ENCODE data around the gene UBQLN3.

DNA sequence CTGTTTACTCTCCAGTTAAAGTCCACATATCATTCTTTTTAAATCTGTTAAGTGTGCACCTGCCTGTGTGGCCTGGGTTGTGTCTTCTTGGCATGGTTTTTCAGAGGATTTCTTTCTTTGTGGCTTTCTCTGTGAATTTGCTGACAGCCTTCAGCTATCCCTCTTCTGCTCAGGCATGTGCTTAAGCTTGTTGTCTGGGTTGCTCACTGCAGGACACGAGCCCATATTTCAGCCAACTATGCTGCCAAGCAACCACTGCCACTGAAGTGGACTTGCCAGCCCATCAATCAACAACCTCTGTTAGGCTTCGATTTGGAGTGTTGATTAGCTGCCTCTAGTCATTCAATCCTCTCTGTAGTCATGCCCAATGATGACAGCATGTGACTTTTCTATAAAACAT, 42.2 kb downstream of the UBQLN3 start:
- TF ChIP-seq, protein P1, sequence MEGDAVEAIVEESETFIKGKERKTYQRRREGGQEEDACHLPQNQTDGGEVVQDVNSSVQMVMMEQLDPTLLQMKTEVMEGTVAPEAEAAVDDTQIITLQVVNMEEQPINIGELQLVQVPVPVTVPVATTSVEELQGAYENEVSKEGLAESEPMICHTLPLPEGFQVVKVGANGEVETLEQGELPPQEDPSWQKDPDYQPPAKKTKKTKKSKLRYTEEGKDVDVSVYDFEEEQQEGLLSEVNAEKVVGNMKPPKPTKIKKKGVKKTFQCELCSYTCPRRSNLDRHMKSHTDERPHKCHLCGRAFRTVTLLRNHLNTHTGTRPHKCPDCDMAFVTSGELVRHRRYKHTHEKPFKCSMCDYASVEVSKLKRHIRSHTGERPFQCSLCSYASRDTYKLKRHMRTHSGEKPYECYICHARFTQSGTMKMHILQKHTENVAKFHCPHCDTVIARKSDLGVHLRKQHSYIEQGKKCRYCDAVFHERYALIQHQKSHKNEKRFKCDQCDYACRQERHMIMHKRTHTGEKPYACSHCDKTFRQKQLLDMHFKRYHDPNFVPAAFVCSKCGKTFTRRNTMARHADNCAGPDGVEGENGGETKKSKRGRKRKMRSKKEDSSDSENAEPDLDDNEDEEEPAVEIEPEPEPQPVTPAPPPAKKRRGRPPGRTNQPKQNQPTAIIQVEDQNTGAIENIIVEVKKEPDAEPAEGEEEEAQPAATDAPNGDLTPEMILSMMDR (IDR thresholded peaks at IDR 0.05) = no peak
- TF ChIP-seq ZFX (IDR thresholded peaks at IDR 0.05; ENCODE audit: borderline replicate concordance) = no peak
